Stimulated activated CD4-positive, alpha-beta T cell treated with anti-CD3 and anti-CD28 coated beads, TNF-alpha, amount 100 ng/mL, for 1 hour (primary cell): ENCODE measurements around the gene ARHGAP44.
"Not testable (repeated sequence)": the region's sequence is repeated elsewhere in the genome, so short reads cannot be mapped to it uniquely, and the experiment has no call there.

Experiments
- DNase-seq, 3 donors: peaks; one replicate each; pipeline ENCODE4 v3.0.0-alpha.2; 2020; ENCODE audit warnings: low read depth in 3 of 3, low spot score in 1 of 3

Gene ARHGAP44

GRCh38 chr17:12959441-12959840 lies 170.1 kb downstream of the ARHGAP44 start:
- DNase-seq, result no peak

- no peak for DNase-seq
These were observed 172.4 kb downstream of the ARHGAP44 start for GRCh38 chr17:12961655-12962054.

GRCh38 chr17:12963505-12963904 lies 174.2 kb downstream of the ARHGAP44 start:
- no peak for DNase-seq

- DNase-seq, result no peak
These were observed 174.9 kb downstream of the ARHGAP44 start for GRCh38 chr17:12964162-12964561.

- DNase-seq, result no peak
These were observed 175.5 kb downstream of the ARHGAP44 start for GRCh38 chr17:12964840-12965239.

- no peak for DNase-seq
These were observed 176.7 kb downstream of the ARHGAP44 start for GRCh38 chr17:12965988-12966387.

GRCh38 chr17:12966413-12966812 lies 177.1 kb downstream of the ARHGAP44 start:
- DNase-seq, result no peak

- no peak for DNase-seq
These were observed 178.7 kb downstream of the ARHGAP44 start for GRCh38 chr17:12967962-12968361.

- no peak for DNase-seq
These were observed 184.3 kb downstream of the ARHGAP44 start for GRCh38 chr17:12973496-12974004.

GRCh38 chr17:12974005-12974531 lies 184.8 kb downstream of the ARHGAP44 start:
- no peak for DNase-seq

GRCh38 chr17:12977008-12977751 lies 187.9 kb downstream of the ARHGAP44 start:
- DNase-seq, result no peak

- not testable (repeated sequence) for DNase-seq
These were observed 189.5 kb downstream of the ARHGAP44 start for GRCh38 chr17:12978787-12979186.

- no peak for DNase-seq
These were observed 189.9 kb downstream of the ARHGAP44 start for GRCh38 chr17:12979246-12979645.

- DNase-seq, result no peak
These were observed 190.7 kb downstream of the ARHGAP44 start for GRCh38 chr17:12979826-12980500.

- no peak for DNase-seq
These were observed 192.9 kb downstream of the ARHGAP44 start for GRCh38 chr17:12982224-12982623.

- DNase-seq, result no peak
These were observed 194.9 kb downstream of the ARHGAP44 start for GRCh38 chr17:12983991-12984884.

- DNase-seq, result no peak
These were observed 196.4 kb downstream of the ARHGAP44 start for GRCh38 chr17:12985431-12986293.

GRCh38 chr17:12987120-12987519 lies 197.8 kb downstream of the ARHGAP44 start:
- no peak for DNase-seq

- DNase-seq, result no peak
These were observed 200.9 kb downstream of the ARHGAP44 start for GRCh38 chr17:12990041-12990808.
